Left lung (tissue), 10 donors: ENCODE results near the gene INVS. TPM values are rescaled to one million over a fixed set of nuclear protein-coding genes. Genes with fewer than 3 reads are reported as not detected.

ENCODE experiments used
- ATAC-seq: fragments of 200-7000 bp; cut with Tn5 transposase; one replicate; pipeline ENCODE4 v1.9.1; 2020; ENCODE audit warnings: moderate library complexity
- DNase-seq, 4 donors: peaks; one replicate each; pipeline ENCODE4 v3.0.0-alpha.2; 2013 to 2020
- H3K27ac ChIP-seq, 2 donors: fragments of 200-600 bp; sonication (generic) in 1 of 2; one replicate each; pipeline versions ENCODE4 v1.5.0 to v1.8.0; 2020 to 2021
- H3K27me3 ChIP-seq, 2 donors: fragments of 200-600 bp; sonication (generic) in 1 of 2; one replicate each; pipeline versions ENCODE4 v1.5.0 to v1.8.0; 2020 to 2021
- H3K36me3 ChIP-seq, 2 donors: fragments of 200-600 bp; sonication (generic) in 1 of 2; one replicate each; pipeline versions ENCODE4 v1.5.0 to v1.8.0; 2020 to 2021
- H3K4me1 ChIP-seq, 2 donors: fragments of 200-600 bp; one replicate each; pipeline ENCODE4 v1.8.0; 2021
- H3K4me3 ChIP-seq, 2 donors: fragments of 200-600 bp; sonication (generic) in 1 of 2; one replicate each; pipeline versions ENCODE4 v1.5.0 to v1.8.0; 2020 to 2021; ENCODE audit warnings: mild to moderate bottlenecking in 1 of 2
- H3K9me3 ChIP-seq, 2 donors: fragments of 200-600 bp; sonication (generic) in 1 of 2; one replicate each; pipeline versions ENCODE4 v1.5.0 to v1.8.0; 2020 to 2021
- intact Hi-C, 2 donors: fragments of 100-400 bp; cut with DNase I; formaldehyde crosslinking; loops; one replicate each; pipeline versions ENCODE4 v1.11.2 to v1.14.2; 2022
- polyA plus RNA-seq, 6 donors: library from polyadenylated mRNA; unstranded; fragments of 120-200 nt; gene quantifications; one replicate each; pipeline ENCODE4 v1.2.1, GENCODE V29; 2013; ENCODE audit not compliant: insufficient read length in 6 of 6
- total RNA-seq, 2 donors: library from RNA; stranded (reverse); fragmentation: NEBNext Ultra II Directional; extraction: Animal tissue kit (Norgen Biotek cat#: 25700); gene quantifications; one replicate each; pipeline ENCODE4 v1.2.1, GENCODE V29; 2021
- TF ChIP-seq, protein P1 (sequence below), 2 donors: fragments of 200-600 bp; sonication (generic) in 1 of 2; IDR thresholded peaks; one replicate each; pipeline versions ENCODE4 v1.5.0 to v1.8.0; 2021; ENCODE audit warnings: antibody characterized with exemption in 2 of 2
- donor health status: DM: no; HTN: yes; CAD: no.
- donor health status: DM: no; HTN: no; CAD: no.

Gene INVS
- total and polyA plus RNA-seq, 8 donors, result 21.5 to 29.9 (median 24.6) TPM

DNA sequence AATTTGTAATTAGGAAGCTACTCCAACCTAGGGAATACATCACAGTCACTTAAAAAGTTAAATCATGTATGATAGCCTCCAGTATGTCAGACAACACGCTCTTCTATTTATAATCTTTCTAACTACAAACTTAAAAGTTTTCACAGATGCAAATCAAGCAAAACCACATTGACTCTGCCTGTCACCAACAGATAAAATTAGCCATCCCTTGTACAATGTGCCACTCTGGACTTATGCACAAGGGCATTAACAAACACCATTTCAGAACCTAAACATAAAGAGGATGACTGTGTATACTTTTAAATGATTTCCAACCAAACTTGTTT lies 15.0 kb upstream of the INVS start:
- H3K27me3 ChIP-seq, result no peaks in the 10 kb centered on the region
- no peak for DNase-seq
- no peaks in the 10 kb centered on the region for H3K36me3 ChIP-seq
- intact Hi-C loops, result no loop called here
- no peak overlapping the region for H3K4me3 ChIP-seq
- peaks cover 0 to 53% of the 10 kb centered on the region in 2 donors for H3K4me1 ChIP-seq
- TF ChIP-seq, protein P1, sequence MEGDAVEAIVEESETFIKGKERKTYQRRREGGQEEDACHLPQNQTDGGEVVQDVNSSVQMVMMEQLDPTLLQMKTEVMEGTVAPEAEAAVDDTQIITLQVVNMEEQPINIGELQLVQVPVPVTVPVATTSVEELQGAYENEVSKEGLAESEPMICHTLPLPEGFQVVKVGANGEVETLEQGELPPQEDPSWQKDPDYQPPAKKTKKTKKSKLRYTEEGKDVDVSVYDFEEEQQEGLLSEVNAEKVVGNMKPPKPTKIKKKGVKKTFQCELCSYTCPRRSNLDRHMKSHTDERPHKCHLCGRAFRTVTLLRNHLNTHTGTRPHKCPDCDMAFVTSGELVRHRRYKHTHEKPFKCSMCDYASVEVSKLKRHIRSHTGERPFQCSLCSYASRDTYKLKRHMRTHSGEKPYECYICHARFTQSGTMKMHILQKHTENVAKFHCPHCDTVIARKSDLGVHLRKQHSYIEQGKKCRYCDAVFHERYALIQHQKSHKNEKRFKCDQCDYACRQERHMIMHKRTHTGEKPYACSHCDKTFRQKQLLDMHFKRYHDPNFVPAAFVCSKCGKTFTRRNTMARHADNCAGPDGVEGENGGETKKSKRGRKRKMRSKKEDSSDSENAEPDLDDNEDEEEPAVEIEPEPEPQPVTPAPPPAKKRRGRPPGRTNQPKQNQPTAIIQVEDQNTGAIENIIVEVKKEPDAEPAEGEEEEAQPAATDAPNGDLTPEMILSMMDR (IDR thresholded peaks at IDR 0.05), result no peak
- no peak overlapping the region for H3K27ac ChIP-seq
- ATAC-seq, result no peak
- no peaks in the 10 kb centered on the region for H3K9me3 ChIP-seq

DNA sequence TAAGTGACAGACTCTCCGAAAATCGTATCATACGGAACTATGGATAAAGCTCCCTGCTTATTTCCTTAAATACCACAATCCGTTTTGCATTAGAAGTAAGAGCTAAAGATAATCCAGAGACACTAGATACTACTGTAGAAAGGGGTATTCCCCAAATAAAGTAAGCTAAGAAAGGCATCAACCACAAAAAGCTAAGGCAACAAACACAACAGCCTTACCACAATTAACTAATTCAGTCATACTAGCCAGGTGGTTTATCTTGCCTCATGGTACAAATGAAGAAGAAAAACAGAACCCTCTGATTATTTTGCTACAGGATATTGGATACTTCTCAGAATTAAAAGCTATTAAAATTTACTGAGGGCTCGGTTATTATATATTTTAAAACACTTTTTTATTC lies 14.3 kb upstream of the INVS start:
- Histone ChIP-seq H3K4me1 (peaks cover 0 to 58% of the 10 kb centered on the region in 2 donors), H3K4me3 (no peak overlapping the region), H3K36me3 (no peaks in the 10 kb centered on the region), H3K27ac (no peak overlapping the region), H3K9me3 (no peaks in the 10 kb centered on the region), H3K27me3 (no peaks in the 10 kb centered on the region)
- no peak for DNase-seq
- TF ChIP-seq, protein P1 (IDR thresholded peaks at IDR 0.05), result no peak
- no peak for ATAC-seq
- intact Hi-C loops, result no loop called here

DNA sequence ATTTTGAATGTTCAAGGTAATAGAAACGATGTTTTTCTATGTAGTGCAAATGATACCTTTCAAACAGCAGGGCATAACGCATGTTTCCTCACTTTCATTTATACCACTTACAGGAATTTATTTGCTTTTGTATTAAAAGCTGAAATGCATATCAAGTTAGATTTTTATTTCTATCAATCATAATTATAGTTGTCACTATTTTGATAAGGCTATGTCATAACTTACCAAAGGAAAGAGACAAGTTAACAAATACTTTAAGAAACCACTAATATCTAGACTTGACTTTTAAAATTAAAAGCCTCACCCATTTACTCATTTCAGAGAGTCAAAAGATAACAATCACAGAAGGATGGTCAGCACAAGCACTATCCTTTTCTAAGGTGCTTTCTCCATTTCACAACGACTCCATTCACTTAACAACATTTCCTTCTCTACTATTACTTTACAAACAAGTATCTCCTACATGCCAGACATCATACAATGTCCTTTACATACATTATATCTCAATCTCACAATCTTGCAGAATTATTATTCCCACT lies 12.9 kb upstream of the INVS start:
- intact Hi-C loops, result no loop called here
- Histone ChIP-seq H3K27ac (no peak overlapping the region), H3K27me3 (no peaks in the 10 kb centered on the region), H3K4me1 (peaks cover 0 to 60% of the 10 kb centered on the region in 2 donors), H3K36me3 (no peaks in the 10 kb centered on the region), H3K9me3 (no peaks in the 10 kb centered on the region), H3K4me3 (no peak overlapping the region)
- DNase-seq (no peak), ATAC-seq (no peak)
- TF ChIP-seq, protein P1 (IDR thresholded peaks at IDR 0.05), result no peak

DNA sequence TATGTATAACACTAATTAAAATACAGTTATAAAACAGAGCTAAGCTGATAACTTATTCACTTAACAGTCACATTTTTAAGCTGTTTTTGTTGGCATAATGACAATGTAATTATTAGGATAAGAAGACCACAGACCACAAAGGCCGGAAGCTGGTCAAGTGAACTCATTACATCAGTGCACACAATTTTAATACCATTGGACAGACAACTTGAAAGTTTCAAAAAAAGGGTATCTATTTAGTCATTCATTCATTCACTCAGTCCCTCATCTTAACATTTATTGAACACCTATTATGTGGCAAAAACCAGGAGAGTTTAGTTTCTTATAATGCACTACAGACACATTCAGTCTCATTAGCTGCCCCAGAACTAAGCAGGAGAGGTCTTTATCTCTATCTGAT lies 11.8 kb upstream of the INVS start:
- no peak for DNase-seq
- intact Hi-C loops, result no loop called here
- Histone ChIP-seq H3K27me3 (no peaks in the 10 kb centered on the region), H3K9me3 (no peaks in the 10 kb centered on the region), H3K36me3 (no peaks in the 10 kb centered on the region), H3K4me3 (no peak overlapping the region), H3K4me1 (peaks cover 0 to 57% of the 10 kb centered on the region in 2 donors), H3K27ac (no peak overlapping the region)
- TF ChIP-seq, protein P1 (IDR thresholded peaks at IDR 0.05), result no peak
- no peak for ATAC-seq

DNA sequence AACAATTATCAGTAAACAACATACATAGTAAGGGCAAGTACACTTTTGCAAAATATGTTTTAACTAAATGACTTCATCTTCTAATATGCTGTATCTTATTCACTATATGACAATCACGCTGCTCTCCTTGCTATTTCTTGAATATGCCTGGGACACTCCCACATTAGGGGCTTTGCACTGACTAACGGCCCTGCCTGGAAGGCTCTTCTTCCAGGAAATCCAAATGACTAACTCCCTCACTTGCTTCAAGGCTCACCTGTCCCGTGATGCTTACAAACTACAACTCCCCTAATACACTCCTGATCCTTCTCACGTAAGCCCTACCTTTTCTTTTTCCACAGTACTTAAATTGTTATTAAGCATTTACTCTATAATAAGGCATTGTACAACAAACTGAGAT lies 10.8 kb upstream of the INVS start:
- Histone ChIP-seq H3K27me3 (no peaks in the 10 kb centered on the region), H3K36me3 (no peaks in the 10 kb centered on the region), H3K4me3 (no peak overlapping the region), H3K27ac (no peak overlapping the region), H3K4me1 (peaks cover 0 to 51% of the 10 kb centered on the region in 2 donors), H3K9me3 (no peaks in the 10 kb centered on the region)
- ATAC-seq, result no peak
- TF ChIP-seq, protein P1 (IDR thresholded peaks at IDR 0.05), result no peak
- DNase-seq, result no peak
- intact Hi-C loops, result no loop called here
